ENCODE results near the gene RYR3.

RYR3 gene

DNA sequence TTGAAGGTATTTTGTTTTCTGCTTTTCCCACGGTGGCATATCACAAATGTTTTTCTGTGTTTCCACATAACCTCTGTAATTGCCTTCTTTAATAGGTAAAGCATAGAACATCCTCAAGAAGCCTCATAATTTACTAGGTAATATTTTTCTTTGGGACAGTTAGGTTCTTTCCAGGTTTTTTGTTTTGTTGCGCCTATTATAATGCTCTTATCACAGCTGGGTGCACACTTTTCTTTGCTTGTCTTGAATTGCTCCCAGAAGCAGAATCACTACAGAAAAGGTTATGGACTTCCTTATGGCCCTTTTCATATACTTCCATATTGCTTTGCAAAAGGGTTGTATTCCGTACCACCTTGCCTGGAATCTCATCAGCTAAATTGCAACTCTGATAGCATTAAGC, 213.5 kb downstream of the RYR3 start:
- TF ChIP-seq ZFP3 (CRISPR knock-in tag; IDR thresholded peaks at IDR 0.05) (no peak), OSR1 (CRISPR knock-in tag; IDR thresholded peaks at IDR 0.05) (no peak), ESRRG (CRISPR knock-in tag; IDR thresholded peaks at IDR 0.05) (no peak), GLIS3 (CRISPR knock-in tag; IDR thresholded peaks at IDR 0.05) (no peak), SNAI2 (CRISPR knock-in tag; IDR thresholded peaks at IDR 0.05) (no peak), ZNF565 (CRISPR knock-in tag; conservative IDR thresholded peaks at IDR 0.05; ENCODE audit: low read depth) (no peak), ARNTL (CRISPR knock-in tag; IDR thresholded peaks at IDR 0.05; ENCODE audit: borderline replicate concordance, low read depth) (no peak), TCF4 (CRISPR knock-in tag; IDR thresholded peaks at IDR 0.05; ENCODE audit: borderline replicate concordance) (no peak), ZNF8 (CRISPR knock-in tag; IDR thresholded peaks at IDR 0.05) (no peak), BACH2 (CRISPR knock-in tag; IDR thresholded peaks at IDR 0.05; ENCODE audit: borderline replicate concordance) (no peak), TOX (CRISPR knock-in tag; IDR thresholded peaks at IDR 0.05; ENCODE audit: borderline replicate concordance) (no peak), ZNF70 (CRISPR knock-in tag; IDR thresholded peaks at IDR 0.05) (no peak), ISL1 (CRISPR knock-in tag; IDR thresholded peaks at IDR 0.05) (no peak), CSDC2 (CRISPR knock-in tag; IDR thresholded peaks at IDR 0.05) (no peak), RARB (CRISPR knock-in tag; IDR thresholded peaks at IDR 0.05) (no peak), ZFP30 (CRISPR knock-in tag; IDR thresholded peaks at IDR 0.05) (no peak)
- TF ChIP-seq, protein P1, sequence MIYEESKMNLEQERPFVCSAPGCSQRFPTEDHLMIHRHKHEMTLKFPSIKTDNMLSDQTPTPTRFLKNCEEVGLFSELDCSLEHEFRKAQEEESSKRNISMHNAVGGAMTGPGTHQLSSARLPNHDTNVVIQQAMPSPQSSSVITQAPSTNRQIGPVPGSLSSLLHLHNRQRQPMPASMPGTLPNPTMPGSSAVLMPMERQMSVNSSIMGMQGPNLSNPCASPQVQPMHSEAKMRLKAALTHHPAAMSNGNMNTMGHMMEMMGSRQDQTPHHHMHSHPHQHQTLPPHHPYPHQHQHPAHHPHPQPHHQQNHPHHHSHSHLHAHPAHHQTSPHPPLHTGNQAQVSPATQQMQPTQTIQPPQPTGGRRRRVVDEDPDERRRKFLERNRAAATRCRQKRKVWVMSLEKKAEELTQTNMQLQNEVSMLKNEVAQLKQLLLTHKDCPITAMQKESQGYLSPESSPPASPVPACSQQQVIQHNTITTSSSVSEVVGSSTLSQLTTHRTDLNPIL (CRISPR knock-in tag; IDR thresholded peaks at IDR 0.05; ENCODE audit: low read depth) = no peak
- TF ChIP-seq, protein P2, sequence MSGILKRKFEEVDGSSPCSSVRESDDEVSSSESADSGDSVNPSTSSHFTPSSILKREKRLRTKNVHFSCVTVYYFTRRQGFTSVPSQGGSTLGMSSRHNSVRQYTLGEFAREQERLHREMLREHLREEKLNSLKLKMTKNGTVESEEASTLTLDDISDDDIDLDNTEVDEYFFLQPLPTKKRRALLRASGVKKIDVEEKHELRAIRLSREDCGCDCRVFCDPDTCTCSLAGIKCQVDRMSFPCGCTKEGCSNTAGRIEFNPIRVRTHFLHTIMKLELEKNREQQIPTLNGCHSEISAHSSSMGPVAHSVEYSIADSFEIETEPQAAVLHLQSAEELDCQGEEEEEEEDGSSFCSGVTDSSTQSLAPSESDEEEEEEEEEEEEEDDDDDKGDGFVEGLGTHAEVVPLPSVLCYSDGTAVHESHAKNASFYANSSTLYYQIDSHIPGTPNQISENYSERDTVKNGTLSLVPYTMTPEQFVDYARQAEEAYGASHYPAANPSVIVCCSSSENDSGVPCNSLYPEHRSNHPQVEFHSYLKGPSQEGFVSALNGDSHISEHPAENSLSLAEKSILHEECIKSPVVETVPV (CRISPR knock-in tag; IDR thresholded peaks at IDR 0.05) = no peak
- TF ChIP-seq, protein P3, sequence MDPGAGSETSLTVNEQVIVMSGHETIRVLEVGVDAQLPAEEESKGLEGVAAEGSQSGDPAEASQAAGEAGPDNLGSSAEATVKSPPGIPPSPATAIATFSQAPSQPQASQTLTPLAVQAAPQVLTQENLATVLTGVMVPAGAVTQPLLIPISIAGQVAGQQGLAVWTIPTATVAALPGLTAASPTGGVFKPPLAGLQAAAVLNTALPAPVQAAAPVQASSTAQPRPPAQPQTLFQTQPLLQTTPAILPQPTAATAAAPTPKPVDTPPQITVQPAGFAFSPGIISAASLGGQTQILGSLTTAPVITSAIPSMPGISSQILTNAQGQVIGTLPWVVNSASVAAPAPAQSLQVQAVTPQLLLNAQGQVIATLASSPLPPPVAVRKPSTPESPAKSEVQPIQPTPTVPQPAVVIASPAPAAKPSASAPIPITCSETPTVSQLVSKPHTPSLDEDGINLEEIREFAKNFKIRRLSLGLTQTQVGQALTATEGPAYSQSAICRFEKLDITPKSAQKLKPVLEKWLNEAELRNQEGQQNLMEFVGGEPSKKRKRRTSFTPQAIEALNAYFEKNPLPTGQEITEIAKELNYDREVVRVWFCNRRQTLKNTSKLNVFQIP (CRISPR knock-in tag; IDR thresholded peaks at IDR 0.05; ENCODE audit: borderline replicate concordance, low read depth) = no peak
- TF ChIP-seq, protein P4, sequence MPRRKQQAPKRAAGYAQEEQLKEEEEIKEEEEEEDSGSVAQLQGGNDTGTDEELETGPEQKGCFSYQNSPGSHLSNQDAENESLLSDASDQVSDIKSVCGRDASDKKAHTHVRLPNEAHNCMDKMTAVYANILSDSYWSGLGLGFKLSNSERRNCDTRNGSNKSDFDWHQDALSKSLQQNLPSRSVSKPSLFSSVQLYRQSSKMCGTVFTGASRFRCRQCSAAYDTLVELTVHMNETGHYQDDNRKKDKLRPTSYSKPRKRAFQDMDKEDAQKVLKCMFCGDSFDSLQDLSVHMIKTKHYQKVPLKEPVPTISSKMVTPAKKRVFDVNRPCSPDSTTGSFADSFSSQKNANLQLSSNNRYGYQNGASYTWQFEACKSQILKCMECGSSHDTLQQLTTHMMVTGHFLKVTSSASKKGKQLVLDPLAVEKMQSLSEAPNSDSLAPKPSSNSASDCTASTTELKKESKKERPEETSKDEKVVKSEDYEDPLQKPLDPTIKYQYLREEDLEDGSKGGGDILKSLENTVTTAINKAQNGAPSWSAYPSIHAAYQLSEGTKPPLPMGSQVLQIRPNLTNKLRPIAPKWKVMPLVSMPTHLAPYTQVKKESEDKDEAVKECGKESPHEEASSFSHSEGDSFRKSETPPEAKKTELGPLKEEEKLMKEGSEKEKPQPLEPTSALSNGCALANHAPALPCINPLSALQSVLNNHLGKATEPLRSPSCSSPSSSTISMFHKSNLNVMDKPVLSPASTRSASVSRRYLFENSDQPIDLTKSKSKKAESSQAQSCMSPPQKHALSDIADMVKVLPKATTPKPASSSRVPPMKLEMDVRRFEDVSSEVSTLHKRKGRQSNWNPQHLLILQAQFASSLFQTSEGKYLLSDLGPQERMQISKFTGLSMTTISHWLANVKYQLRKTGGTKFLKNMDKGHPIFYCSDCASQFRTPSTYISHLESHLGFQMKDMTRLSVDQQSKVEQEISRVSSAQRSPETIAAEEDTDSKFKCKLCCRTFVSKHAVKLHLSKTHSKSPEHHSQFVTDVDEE (CRISPR knock-in tag; IDR thresholded peaks at IDR 0.05) = no peak
- ATAC-seq = no peak

DNA sequence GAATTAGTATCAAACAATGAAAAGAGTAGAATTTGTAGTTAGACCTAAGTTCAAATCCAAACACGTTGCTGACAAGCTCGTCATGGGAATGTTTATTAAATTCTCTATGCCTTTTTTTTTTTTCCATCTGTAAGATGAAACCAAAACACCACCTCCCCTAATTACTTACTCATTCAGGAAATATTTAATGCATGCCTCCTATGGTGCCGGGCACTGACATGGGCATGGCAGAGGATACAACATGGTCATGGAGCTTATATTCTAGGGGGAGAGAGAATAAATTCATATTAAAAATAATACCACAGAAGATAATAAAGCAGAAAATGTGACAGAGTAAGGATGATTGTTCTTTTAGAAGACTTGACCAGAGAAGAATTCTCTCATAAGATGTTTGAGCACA, 215.8 kb downstream of the RYR3 start:
- no peak for ATAC-seq
- TF ChIP-seq SNAI2 (CRISPR knock-in tag; IDR thresholded peaks at IDR 0.05) = no peak
- TF ChIP-seq, protein P5, sequence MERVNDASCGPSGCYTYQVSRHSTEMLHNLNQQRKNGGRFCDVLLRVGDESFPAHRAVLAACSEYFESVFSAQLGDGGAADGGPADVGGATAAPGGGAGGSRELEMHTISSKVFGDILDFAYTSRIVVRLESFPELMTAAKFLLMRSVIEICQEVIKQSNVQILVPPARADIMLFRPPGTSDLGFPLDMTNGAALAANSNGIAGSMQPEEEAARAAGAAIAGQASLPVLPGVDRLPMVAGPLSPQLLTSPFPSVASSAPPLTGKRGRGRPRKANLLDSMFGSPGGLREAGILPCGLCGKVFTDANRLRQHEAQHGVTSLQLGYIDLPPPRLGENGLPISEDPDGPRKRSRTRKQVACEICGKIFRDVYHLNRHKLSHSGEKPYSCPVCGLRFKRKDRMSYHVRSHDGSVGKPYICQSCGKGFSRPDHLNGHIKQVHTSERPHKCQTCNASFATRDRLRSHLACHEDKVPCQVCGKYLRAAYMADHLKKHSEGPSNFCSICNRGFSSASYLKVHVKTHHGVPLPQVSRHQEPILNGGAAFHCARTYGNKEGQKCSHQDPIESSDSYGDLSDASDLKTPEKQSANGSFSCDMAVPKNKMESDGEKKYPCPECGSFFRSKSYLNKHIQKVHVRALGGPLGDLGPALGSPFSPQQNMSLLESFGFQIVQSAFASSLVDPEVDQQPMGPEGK (CRISPR knock-in tag; IDR thresholded peaks at IDR 0.05; ENCODE audit: borderline replicate concordance) = no peak
- TF ChIP-seq ZNF70 (CRISPR knock-in tag; IDR thresholded peaks at IDR 0.05) = no peak
- no peak for TF ChIP-seq OSR1 (CRISPR knock-in tag; IDR thresholded peaks at IDR 0.05)
- no peak for TF ChIP-seq TOX (CRISPR knock-in tag; IDR thresholded peaks at IDR 0.05; ENCODE audit: borderline replicate concordance)
- no peak for TF ChIP-seq ARNTL (CRISPR knock-in tag; IDR thresholded peaks at IDR 0.05; ENCODE audit: borderline replicate concordance, low read depth)

DNA sequence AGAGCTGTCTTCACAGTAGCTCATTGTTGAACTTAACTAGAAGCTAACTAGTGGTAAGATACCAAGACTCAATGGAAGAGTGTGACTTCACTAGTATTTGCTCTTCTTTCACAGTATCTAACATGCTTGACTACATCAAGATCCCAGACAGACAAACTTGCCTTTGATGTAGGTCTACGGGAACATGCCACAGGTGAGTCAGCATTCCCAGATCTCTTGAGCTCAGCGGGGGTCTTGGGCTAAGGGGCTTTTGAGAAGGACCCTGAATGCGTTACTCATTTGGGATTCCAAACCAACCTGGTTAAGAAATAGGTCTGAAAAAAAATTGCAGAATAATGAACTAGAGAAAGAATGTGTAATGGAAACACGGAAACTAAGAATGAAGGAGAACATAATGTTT, 222.4 kb downstream of the RYR3 start:
- no peak for ATAC-seq
- no peak for TF ChIP-seq OSR1 (CRISPR knock-in tag; IDR thresholded peaks at IDR 0.05)
- TF ChIP-seq, protein P5 (CRISPR knock-in tag; IDR thresholded peaks at IDR 0.05; ENCODE audit: borderline replicate concordance) = no peak
- TF ChIP-seq ESRRG (CRISPR knock-in tag; IDR thresholded peaks at IDR 0.05) = no peak
- TF ChIP-seq PPARA (CRISPR knock-in tag; IDR thresholded peaks at IDR 0.05; ENCODE audit: borderline replicate concordance) = no peak
- TF ChIP-seq, protein P3 (CRISPR knock-in tag; IDR thresholded peaks at IDR 0.05; ENCODE audit: borderline replicate concordance, low read depth) = no peak
- no peak for TF ChIP-seq ZNF70 (CRISPR knock-in tag; IDR thresholded peaks at IDR 0.05)
- TF ChIP-seq ZFP30 (CRISPR knock-in tag; IDR thresholded peaks at IDR 0.05) = no peak
- TF ChIP-seq, protein P4 (CRISPR knock-in tag; IDR thresholded peaks at IDR 0.05) = no peak
